ENCODE data around the gene FAM181A. TPM values are rescaled to one million over a fixed set of nuclear protein-coding genes. Genes with fewer than 3 reads are reported as not detected.

FAM181A gene
- total RNA-seq, 1 experiment from 2014 or later, result not detected

- H3K56ac ChIP-seq (ENCODE audit: insufficient read length, low read depth, low read length), result no peak overlapping the region
- no peaks in the 10 kb centered on the region for H3K79me2 ChIP-seq (ENCODE audit: insufficient read depth, low read length)
- no peak overlapping the region for H2AFZ ChIP-seq (ENCODE audit: low read length)
- H3K23ac ChIP-seq (ENCODE audit: insufficient read length, low read depth, low read length), result no peak overlapping the region
- H2BK120ac ChIP-seq (ENCODE audit: low read depth, low read length, poor library complexity, severe bottlenecking), result no peak overlapping the region
- no peaks in the 10 kb centered on the region for H4K20me1 ChIP-seq (ENCODE audit: control insufficient read depth, insufficient read depth, insufficient read length)
- H3K27me3 ChIP-seq (ENCODE audit: insufficient read depth, low read length), result no peaks in the 10 kb centered on the region
- peaks cover 9 to 11% of the 10 kb centered on the region in 2 experiments for H3K9me3 Mint-ChIP-seq
- no peak overlapping the region for H3K9ac ChIP-seq (ENCODE audit: extremely low read depth, insufficient read length, low read length)
- no CpG with 5 or more reads among the region's 7 CpGs for WGBS (ENCODE audit: extremely low coverage, insufficient read length, low lambda C conversion rate)
- H3K18ac ChIP-seq (ENCODE audit: insufficient read length, low read depth, low read length), result no peak overlapping the region
- no peaks in the 10 kb centered on the region for H3K23me2 ChIP-seq (ENCODE audit: insufficient read length, low read depth, low read length, poor library complexity, severe bottlenecking)
- no peak for TF ChIP-seq CTCF (conservative IDR thresholded peaks at IDR 0.05)
- H2BK15ac ChIP-seq (ENCODE audit: low read depth, low read length), result no peak overlapping the region
- no peak overlapping the region for H2BK12ac ChIP-seq (ENCODE audit: insufficient read length, low read depth, low read length)
- peaks cover 15% of the 10 kb centered on the region for H3K27me3 Mint-ChIP-seq (ENCODE audit: low read depth)
- H4K8ac ChIP-seq (replicated peaks; ENCODE audit: insufficient read length, low read depth, low read length), result no peak overlapping the region
- no peaks in the 10 kb centered on the region for H3K79me1 ChIP-seq (ENCODE audit: insufficient read depth, low read depth, low read length, poor library complexity, severe bottlenecking)
- H2AK5ac ChIP-seq (ENCODE audit: insufficient read length, low read length), result no peak overlapping the region
- H3K4me3 Mint-ChIP-seq, result no peak overlapping the region; a peak in 1 of 5 replicates
- no peak overlapping the region for H3K4me2 ChIP-seq (ENCODE audit: insufficient read depth, insufficient read length, low read length)
- no peak overlapping the region for H3K27ac ChIP-seq (ENCODE audit: insufficient read length, low read depth, low read length)
- H4K91ac ChIP-seq (ENCODE audit: insufficient read length, low read depth, low read length), result no peak overlapping the region
- H4K5ac ChIP-seq (ENCODE audit: insufficient read length, low read depth, low read length), result no peak overlapping the region
- H2BK5ac ChIP-seq (ENCODE audit: insufficient read length, low read length), result no peak overlapping the region
- H3K4me1 ChIP-seq (ENCODE audit: insufficient read depth, low read length), result no peaks in the 10 kb centered on the region
- H3K9me3 ChIP-seq (ENCODE audit: control insufficient read depth, low read depth, low read length), result no peaks in the 10 kb centered on the region
- DNase-seq, result no peak
- H3K14ac ChIP-seq (ENCODE audit: insufficient read depth, low read length), result no peak overlapping the region
- H3T11ph ChIP-seq (ENCODE audit: low read length), result no peak overlapping the region
- H2BK20ac ChIP-seq (ENCODE audit: low read depth, low read length, poor library complexity, severe bottlenecking), result no peak overlapping the region
- 0 out of 7 replicates have a peak overlapping the region, but pooled peaks of 1 of the 3 experiments have one; percentile 62 for H3K27ac Mint-ChIP-seq
- H3K4me1 Mint-ChIP-seq, result peaks cover 16 to 30% of the 10 kb centered on the region in 2 experiments
- H3K36me3 Mint-ChIP-seq (ENCODE audit: insufficient read depth in 1 of 3, low read depth in 3 of 3), result peaks cover 3 to 8% (median 7%) of the 10 kb centered on the region in 3 experiments
- H3K4ac ChIP-seq (ENCODE audit: low read depth, low read length), result no peak overlapping the region
Measured at GRCh38 chr14:93879362-93879983, 47.7 kb upstream of the FAM181A start.

Data from H9 (cell line).